Natural killer cell treated with Interleukin-12 subunit alpha and Interleukin-12 subunit beta and Interleukin-15 and Interleukin-18, amount 100 ng/mL, for 72 hours (primary cell): Measurements from ENCODE around the gene PTPRT. TPM values are rescaled to one million over a fixed set of nuclear protein-coding genes. Genes with fewer than 3 reads are reported as not detected.

ENCODE experiments used
- ATAC-seq, 2 donors: fragments of 150-1000 bp; cut with Tn5 transposase in 1 of 2; sonication (Bioruptor Pico), chemical (Tn5 transposase) in 1 of 2; 2 replicates each; pipeline ENCODE4 v1.10.0; 2021
- DNase-seq: peaks from one replicate; pipeline ENCODE4 v3.0.0; 2022; ENCODE audit warnings: low spot score
- H3K27ac Mint-ChIP-seq, 2 donors: 1 replicate in 1 of 2; 2 replicates in 1 of 2; pipeline ENCODE4 v1.8.0; 2022; ENCODE audit warnings: mixed read lengths in 2 of 2, mild to moderate bottlenecking in 1 of 2, moderate library complexity in 1 of 2
- H3K27me3 Mint-ChIP-seq, 2 donors: 1 replicate in 1 of 2; 2 replicates in 1 of 2; pipeline ENCODE4 v1.8.0; 2022; ENCODE audit warnings: mixed read lengths in 2 of 2
- H3K36me3 Mint-ChIP-seq: one replicate; pipeline ENCODE4 v1.8.0; 2022; ENCODE audit warnings: mixed read lengths
- H3K4me1 Mint-ChIP-seq, 2 donors: 1 replicate in 1 of 2; 2 replicates in 1 of 2; pipeline ENCODE4 v1.8.0; 2022; ENCODE audit warnings: low read depth in 2 of 2, mixed read lengths in 2 of 2, mild to moderate bottlenecking in 1 of 2
- H3K4me3 Mint-ChIP-seq: one replicate; pipeline ENCODE4 v1.8.0; 2022; ENCODE audit warnings: mixed read lengths
- H3K9me3 Mint-ChIP-seq: 2 replicates; pipeline ENCODE4 v1.8.0; 2022; ENCODE audit warnings: mixed read lengths
- total RNA-seq, 2 donors: library from RNA; stranded (reverse); gene quantifications; one replicate each; pipeline ENCODE4 v1.2.3, GENCODE V29; 2022

PTPRT gene
- total RNA-seq, 2 donors from 2014 or later = not detected

DNA sequence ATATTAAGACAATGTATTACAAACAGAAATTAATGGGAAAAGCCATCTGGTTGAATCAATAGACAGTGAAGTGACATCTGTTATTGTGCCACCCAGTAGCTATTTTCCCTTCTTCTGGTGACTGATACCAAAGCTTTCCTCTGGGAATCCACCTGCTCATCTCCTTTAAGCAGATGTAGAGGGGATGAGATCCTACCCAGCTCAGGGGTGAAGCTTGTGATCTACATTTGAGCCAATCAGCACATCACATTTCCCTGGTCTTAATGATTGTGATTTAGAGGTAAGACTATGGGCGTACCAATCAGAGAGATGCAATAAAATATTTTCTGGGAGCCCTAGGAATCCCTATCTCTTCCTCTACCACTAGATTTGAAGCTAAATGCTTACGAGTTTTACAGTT is 782.9 kb downstream of the PTPRT start:
- Mint-ChIP-seq H3K27me3 (no peaks in the 10 kb centered on the region), H3K27ac (no peak overlapping the region), H3K9me3 (peaks cover 4% of the 10 kb centered on the region), H3K36me3 (no peaks in the 10 kb centered on the region), H3K4me3 (no peak overlapping the region), H3K4me1 (no peaks in the 10 kb centered on the region)
- ATAC-seq (no peak), DNase-seq (no peak)

DNA sequence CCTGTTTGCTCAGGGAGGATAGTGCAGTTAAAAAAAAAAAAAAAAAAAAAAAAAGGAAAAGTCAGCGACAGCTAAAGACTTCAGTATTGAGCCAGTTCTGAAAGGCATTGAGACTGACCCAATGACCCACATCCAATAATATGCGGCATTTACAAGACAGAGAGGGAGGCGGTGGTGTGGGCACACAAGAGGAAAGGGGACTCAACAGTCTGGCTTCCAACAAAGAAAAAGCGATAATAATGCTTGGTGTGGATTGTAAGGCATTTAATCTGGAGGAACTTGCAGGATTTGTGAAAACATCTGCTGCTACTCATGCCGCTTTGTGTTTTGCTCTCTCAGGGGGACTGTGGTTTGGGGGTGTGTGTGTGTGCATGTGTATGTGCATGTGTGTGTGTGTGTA is 787.3 kb downstream of the PTPRT start:
- H3K9me3 Mint-ChIP-seq = peaks cover 9% of the 10 kb centered on the region
- H3K27me3 Mint-ChIP-seq = no peaks in the 10 kb centered on the region
- ATAC-seq = no peak
- H3K4me1 Mint-ChIP-seq = no peaks in the 10 kb centered on the region
- no peak overlapping the region for H3K27ac Mint-ChIP-seq
- no peak overlapping the region for H3K4me3 Mint-ChIP-seq
- no peaks in the 10 kb centered on the region for H3K36me3 Mint-ChIP-seq
- DNase-seq = no peak

DNA sequence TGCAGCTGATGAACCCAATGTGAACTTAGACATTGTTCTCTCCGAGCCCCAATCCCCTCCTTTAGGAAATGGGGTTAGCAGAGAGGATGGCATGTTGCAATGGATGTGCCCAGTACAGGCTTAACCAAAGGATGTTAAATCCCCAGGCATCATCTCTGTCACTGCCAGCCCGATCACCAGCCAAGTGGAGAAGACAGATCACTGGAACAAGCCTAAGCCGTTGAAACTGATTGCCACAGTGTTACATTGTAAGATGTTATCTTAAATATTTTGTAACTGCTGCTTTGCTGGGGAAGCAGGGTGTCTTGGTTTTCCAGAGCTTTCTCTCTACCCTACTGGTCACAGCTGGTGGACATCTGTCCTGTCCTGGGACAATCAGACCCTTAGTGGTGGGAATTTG is 788.1 kb downstream of the PTPRT start:
- Mint-ChIP-seq H3K4me1 (no peaks in the 10 kb centered on the region), H3K27me3 (no peaks in the 10 kb centered on the region), H3K9me3 (peaks cover 11% of the 10 kb centered on the region), H3K36me3 (no peaks in the 10 kb centered on the region), H3K27ac (no peak overlapping the region), H3K4me3 (no peak overlapping the region)
- DNase-seq (no peak), ATAC-seq (no peak)

DNA sequence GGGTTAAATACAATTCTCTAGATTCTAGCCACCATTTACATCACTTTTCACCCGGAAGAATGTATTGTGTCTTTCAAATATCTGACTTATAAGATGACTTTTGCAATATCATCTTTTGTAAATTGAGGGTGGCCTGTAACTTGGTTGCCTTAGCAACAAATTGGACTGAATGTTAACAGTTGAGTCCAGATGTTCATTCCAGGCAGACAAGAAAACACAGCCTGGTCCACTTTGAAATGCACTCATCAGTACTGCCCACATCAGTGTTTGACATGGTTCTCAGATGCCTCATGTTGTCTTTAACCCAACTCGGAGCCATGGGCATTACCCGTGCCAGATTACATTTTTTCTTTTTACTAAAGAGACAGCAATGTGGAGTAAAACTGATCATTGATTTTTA is 789.9 kb downstream of the PTPRT start:
- H3K9me3 Mint-ChIP-seq = peaks cover 11% of the 10 kb centered on the region
- H3K36me3 Mint-ChIP-seq = no peaks in the 10 kb centered on the region
- no peaks in the 10 kb centered on the region for H3K4me1 Mint-ChIP-seq
- ATAC-seq (no peak), DNase-seq (no peak)
- no peak overlapping the region for H3K4me3 Mint-ChIP-seq
- H3K27me3 Mint-ChIP-seq = no peaks in the 10 kb centered on the region
- H3K27ac Mint-ChIP-seq = no peak overlapping the region

DNA sequence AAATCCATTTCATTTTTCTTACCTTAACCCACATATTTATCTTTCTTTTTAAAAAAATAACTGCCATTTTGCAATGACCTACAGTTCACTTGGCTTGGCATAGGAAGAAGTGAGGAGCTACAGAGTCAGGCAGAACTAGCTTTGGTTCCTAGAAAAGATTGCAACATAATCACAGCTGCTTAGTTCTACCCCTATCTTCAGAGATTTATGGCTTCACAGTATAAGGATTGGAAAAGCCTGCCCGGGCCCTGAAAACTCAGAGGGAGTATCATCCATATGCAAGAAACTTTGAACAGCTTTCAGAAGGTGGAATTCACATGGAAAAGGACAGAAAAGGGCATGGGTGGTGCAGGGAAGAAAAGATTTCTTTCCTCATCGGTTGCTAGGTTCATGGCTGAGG is 797.3 kb downstream of the PTPRT start:
- ATAC-seq (no peak), DNase-seq (no peak)
- H3K4me3 Mint-ChIP-seq = no peak overlapping the region
- no peak overlapping the region for H3K27ac Mint-ChIP-seq
- H3K4me1 Mint-ChIP-seq = no peaks in the 10 kb centered on the region
- H3K9me3 Mint-ChIP-seq = peaks cover 7% of the 10 kb centered on the region
- no peaks in the 10 kb centered on the region for H3K27me3 Mint-ChIP-seq
- no peaks in the 10 kb centered on the region for H3K36me3 Mint-ChIP-seq

DNA sequence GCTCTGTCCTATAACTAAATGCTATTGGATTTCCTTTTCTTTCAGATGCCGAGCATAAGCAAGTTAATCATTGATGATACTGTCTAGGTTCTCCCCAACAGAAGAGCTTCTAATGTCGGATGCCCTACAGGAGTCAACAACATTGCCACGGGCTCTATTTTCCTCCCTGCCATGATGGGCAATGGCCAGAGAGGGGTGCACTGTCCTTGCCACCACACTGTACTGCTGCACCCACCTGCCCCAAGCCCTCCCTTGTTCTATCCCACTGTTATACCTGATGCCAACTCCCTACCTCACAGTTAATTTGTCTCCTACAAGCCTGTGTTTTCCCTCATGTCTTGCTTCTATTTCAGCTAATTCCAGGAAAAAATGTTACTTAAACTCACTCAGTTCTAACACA is 797.9 kb downstream of the PTPRT start:
- Mint-ChIP-seq H3K4me3 (no peak overlapping the region), H3K27me3 (no peaks in the 10 kb centered on the region), H3K36me3 (no peaks in the 10 kb centered on the region), H3K4me1 (no peaks in the 10 kb centered on the region), H3K9me3 (peaks cover 6% of the 10 kb centered on the region), H3K27ac (no peak overlapping the region)
- no peak for ATAC-seq
- DNase-seq = no peak

DNA sequence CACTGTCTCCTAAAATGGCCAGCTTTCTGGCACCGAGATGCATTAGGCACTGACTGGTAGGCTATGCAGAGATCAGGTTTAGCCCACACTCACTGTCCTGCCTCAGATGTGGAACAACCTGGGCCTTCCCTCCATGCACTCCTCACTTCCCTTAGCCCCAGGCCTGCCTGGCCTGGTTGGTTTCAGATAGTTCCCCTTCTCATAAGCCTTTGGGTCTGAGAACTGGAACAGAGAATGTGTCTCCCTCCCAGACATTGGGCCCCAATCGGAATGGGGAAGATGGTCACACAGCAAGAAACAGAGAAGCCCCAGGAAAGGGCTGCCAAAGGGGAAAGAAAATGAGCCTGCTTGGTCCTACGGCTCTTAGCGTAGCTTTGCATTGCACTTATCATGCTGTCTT is 809.4 kb downstream of the PTPRT start:
- no peak for ATAC-seq
- no peak overlapping the region for H3K4me3 Mint-ChIP-seq
- no peaks in the 10 kb centered on the region for H3K36me3 Mint-ChIP-seq
- no peaks in the 10 kb centered on the region for H3K27me3 Mint-ChIP-seq
- H3K9me3 Mint-ChIP-seq = peaks cover 13% of the 10 kb centered on the region
- no peak for DNase-seq
- H3K27ac Mint-ChIP-seq = no peak overlapping the region
- no peaks in the 10 kb centered on the region for H3K4me1 Mint-ChIP-seq

DNA sequence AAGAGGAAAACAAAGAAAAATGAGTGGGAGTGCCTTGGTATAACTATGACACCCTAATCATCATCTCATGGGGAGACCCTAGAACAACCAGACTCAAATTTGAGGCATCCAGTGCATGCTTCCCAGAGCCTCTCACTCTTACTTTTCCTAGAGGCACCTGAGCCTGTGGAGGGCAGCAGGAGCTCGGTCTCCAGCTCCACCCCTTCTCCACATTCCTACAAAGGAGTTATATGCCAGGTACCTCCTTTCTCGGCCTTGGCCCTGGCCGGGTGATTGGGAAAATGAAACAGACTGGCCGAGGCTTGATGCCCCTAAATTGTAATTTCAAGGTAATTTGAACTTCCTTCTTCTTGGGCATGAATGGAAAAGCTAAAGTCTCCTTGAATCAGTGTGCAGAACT is 810.3 kb downstream of the PTPRT start:
- H3K27me3 Mint-ChIP-seq = no peaks in the 10 kb centered on the region
- DNase-seq (no peak), ATAC-seq (no peak)
- peaks cover 13% of the 10 kb centered on the region for H3K9me3 Mint-ChIP-seq
- H3K4me3 Mint-ChIP-seq = no peak overlapping the region
- no peaks in the 10 kb centered on the region for H3K36me3 Mint-ChIP-seq
- no peak overlapping the region for H3K27ac Mint-ChIP-seq
- H3K4me1 Mint-ChIP-seq = no peaks in the 10 kb centered on the region

DNA sequence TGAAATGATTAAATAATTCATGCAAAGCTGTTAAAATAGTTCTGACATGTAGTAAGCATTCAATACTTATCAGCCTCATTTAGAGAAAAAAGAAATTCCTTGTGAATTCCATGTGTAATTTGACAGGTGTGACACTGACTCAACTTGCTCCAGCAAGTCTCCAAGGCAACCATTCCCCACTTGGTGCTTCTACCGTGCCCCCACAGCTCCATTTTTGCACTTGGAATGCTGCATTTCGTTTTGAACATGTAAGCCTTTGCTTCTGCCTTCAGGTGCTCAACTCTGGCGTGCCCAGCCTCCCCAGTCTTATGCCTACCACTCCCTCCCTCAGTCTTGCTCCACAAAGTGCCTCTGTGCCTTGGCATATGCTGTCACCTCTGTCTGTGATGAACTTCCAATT is 810.9 kb downstream of the PTPRT start:
- ATAC-seq (no peak), DNase-seq (no peak)
- no peaks in the 10 kb centered on the region for H3K27me3 Mint-ChIP-seq
- no peak overlapping the region for H3K27ac Mint-ChIP-seq
- no peaks in the 10 kb centered on the region for H3K4me1 Mint-ChIP-seq
- no peaks in the 10 kb centered on the region for H3K36me3 Mint-ChIP-seq
- peaks cover 12% of the 10 kb centered on the region for H3K9me3 Mint-ChIP-seq
- no peak overlapping the region for H3K4me3 Mint-ChIP-seq

DNA sequence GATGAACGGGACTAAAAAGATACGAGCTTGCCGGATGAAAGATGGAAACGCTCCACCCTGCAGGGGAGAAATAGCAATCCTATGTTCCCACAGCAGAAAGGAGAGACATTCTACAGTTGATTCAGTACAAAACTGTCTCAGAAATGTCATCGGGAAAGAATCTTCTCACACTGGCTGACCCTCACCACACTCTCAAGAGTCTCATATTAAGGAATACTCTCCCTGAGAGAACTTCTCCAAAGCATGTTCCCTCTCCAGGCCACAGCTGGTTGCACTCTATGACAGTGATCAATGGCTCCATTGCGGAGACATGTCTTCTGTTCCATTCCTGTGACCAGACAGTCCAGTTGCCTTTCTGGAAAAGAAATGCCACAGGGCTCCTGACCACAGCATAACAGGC is 813.6 kb downstream of the PTPRT start:
- no peak for ATAC-seq
- no peak overlapping the region for H3K4me3 Mint-ChIP-seq
- H3K27ac Mint-ChIP-seq = no peak overlapping the region

DNA sequence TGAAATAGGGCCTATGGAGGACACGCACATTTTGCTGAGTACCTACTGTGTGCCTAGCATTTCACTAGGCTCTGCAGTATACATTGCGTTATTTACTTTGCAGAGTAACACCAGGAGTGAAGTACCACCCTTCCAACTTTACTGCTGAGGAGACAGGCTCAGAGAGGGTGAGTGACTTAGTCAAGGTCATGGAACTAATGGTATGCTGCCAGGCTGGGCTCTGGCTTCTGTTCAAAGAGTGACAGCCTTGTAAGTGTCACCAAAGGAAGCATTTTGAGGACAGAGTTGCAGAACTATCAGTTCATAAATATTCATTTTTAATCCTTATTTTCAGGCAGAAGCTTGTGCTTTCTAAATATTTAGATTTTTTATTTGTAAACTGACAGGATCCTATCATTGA is 816.7 kb downstream of the PTPRT start:
- Mint-ChIP-seq H3K9me3 (peaks cover 5% of the 10 kb centered on the region), H3K4me3 (no peak overlapping the region), H3K27ac (no peak overlapping the region), H3K27me3 (no peaks in the 10 kb centered on the region), H3K36me3 (no peaks in the 10 kb centered on the region), H3K4me1 (no peaks in the 10 kb centered on the region)
- ATAC-seq (no peak), DNase-seq (no peak)

More for the DNA sequence above, 813.6 kb downstream of the PTPRT start:
- Mint-ChIP-seq H3K9me3 (peaks cover 8% of the 10 kb centered on the region), H3K36me3 (no peaks in the 10 kb centered on the region), H3K27me3 (no peaks in the 10 kb centered on the region), H3K4me1 (no peaks in the 10 kb centered on the region)
- DNase-seq = no peak

DNA sequence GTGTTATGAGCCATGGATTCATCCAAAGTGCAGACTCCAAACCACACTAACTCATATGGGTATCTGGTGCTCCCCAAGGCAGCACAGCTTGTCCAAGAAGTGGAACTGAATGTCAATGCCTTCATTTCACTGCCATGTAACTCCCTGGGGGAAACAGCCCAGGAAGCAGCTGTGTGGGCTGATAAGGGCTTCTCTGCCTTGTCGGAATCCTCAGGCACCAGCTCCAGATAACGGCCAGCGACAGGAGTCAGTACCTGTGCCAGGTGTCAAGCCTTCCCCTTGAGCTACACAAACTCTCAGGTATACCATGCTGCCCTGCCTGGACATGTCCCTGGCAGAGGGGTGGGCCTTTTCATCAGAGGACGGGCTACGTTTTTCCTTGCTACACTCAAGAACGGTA is 819.6 kb downstream of the PTPRT start:
- DNase-seq (no peak), ATAC-seq (no peak)
- no peak overlapping the region for H3K27ac Mint-ChIP-seq
- no peaks in the 10 kb centered on the region for H3K4me1 Mint-ChIP-seq
- H3K4me3 Mint-ChIP-seq = no peak overlapping the region
- H3K9me3 Mint-ChIP-seq = peaks cover 2% of the 10 kb centered on the region
- no peaks in the 10 kb centered on the region for H3K36me3 Mint-ChIP-seq
- H3K27me3 Mint-ChIP-seq = no peaks in the 10 kb centered on the region

DNA sequence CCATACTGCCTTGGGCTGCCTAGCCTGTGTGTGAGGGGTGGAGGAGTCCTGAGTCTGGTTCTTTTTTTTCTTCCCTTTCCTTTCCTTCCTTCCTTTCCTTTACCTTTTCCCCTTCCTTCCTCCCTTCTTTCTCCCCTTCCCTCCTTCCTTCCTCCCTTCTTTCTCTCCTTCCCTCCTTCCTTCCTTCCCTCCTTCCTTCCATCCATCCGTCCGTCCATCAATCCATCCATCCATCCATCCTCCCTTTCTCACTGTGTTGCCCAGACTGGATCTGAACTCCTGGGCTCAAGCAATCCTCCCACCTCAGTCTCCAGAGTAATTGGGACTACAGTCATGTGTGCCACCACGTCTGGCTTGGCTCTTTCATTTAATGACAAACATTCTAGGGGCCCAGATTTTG is 820.8 kb downstream of the PTPRT start:
- no peak overlapping the region for H3K4me3 Mint-ChIP-seq
- H3K9me3 Mint-ChIP-seq = peaks cover 2% of the 10 kb centered on the region
- DNase-seq (no peak), ATAC-seq (no peak)
- no peaks in the 10 kb centered on the region for H3K27me3 Mint-ChIP-seq
- no peaks in the 10 kb centered on the region for H3K36me3 Mint-ChIP-seq
- H3K27ac Mint-ChIP-seq = no peak overlapping the region
- H3K4me1 Mint-ChIP-seq = no peaks in the 10 kb centered on the region

DNA sequence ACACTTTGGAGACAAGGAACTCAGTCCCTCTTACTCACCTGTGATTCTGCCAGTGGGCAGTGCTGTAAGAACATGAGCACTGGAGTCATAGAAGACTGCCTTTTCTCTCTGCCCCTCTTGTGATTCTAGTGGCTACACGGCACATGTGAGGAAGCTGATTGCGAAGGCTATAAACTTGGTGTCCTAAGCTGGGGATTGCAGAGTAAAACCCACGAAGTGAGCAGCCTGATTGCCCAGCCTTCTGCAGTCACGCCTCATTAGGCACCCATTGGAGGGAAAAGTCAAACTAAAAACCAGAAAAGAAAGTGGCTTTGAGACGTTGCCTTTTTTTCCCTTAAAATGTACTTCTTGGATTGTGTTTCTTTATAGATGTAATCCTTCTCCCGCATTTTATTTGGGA is 823.1 kb downstream of the PTPRT start:
- no peak for DNase-seq
- Mint-ChIP-seq H3K9me3 (peaks cover 2% of the 10 kb centered on the region), H3K36me3 (no peaks in the 10 kb centered on the region), H3K27me3 (no peaks in the 10 kb centered on the region), H3K27ac (no peak overlapping the region), H3K4me3 (no peak overlapping the region), H3K4me1 (no peaks in the 10 kb centered on the region)
- ATAC-seq = no peak

DNA sequence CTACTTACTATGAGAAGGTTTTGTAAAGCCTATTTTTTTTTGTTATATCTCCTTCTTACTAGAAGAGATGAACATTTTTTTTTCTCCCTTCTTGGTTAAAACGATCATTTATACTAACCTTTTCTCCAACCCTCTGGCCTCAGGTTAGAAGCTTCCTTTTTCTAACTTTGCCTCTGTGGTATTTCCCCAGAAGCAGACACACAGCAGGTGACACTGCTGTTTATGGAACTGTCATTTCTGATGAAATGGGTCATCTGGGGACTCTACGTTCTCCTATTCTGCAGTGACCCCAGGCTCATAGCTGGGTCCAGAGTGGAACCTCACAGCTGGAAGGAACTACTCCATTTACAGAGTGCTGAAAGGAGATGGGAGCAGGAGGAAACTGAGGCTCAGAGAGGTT is 825.3 kb downstream of the PTPRT start:
- no peak for ATAC-seq
- H3K27ac Mint-ChIP-seq = no peak overlapping the region
- H3K27me3 Mint-ChIP-seq = no peaks in the 10 kb centered on the region
- no peaks in the 10 kb centered on the region for H3K9me3 Mint-ChIP-seq
- no peak for DNase-seq
- H3K36me3 Mint-ChIP-seq = no peaks in the 10 kb centered on the region
- H3K4me1 Mint-ChIP-seq = no peaks in the 10 kb centered on the region
- no peak overlapping the region for H3K4me3 Mint-ChIP-seq
